GM10266 (cell line): ENCODE measurements around the gene ASMTL.
"Not testable (repeated sequence)": the region's sequence is repeated elsewhere in the genome, so short reads cannot be mapped to it uniquely, and the experiment has no call there.

Experiments used
- DNase-seq: peaks from one replicate; pipeline ENCODE4 v3.0.0; 2012; ENCODE audit errors: extremely low spot score
- CTCF ChIP-seq: IDR thresholded peaks from 2 replicates; pipeline ENCODE4 v1.5.1; 2012; ENCODE audit warnings: mild to moderate bottlenecking, low read depth; ENCODE audit not compliant: control insufficient read depth, insufficient read depth; ENCODE audit errors: missing control alignments

ASMTL gene

DNA sequence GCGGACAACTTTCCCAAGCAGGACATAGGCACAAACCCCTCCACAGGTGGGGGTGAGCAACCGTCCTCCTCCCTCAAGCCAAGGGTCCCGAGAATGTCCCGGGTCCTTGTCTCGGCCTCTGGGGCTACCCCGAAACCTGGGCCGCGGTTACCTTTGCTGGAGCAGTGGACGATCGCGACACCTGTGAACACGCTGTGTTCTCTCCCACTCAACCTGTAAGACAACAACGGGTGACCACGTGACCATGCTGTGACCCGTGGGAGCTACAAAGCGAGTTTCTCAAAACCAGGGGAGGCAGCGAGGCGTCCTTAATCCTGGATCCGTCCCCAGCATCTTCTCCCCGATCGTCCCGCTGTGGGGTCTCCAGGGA, 17.9 kb downstream of the ASMTL start:
- no peak for TF ChIP-seq CTCF
- DNase-seq, result no peak

DNA sequence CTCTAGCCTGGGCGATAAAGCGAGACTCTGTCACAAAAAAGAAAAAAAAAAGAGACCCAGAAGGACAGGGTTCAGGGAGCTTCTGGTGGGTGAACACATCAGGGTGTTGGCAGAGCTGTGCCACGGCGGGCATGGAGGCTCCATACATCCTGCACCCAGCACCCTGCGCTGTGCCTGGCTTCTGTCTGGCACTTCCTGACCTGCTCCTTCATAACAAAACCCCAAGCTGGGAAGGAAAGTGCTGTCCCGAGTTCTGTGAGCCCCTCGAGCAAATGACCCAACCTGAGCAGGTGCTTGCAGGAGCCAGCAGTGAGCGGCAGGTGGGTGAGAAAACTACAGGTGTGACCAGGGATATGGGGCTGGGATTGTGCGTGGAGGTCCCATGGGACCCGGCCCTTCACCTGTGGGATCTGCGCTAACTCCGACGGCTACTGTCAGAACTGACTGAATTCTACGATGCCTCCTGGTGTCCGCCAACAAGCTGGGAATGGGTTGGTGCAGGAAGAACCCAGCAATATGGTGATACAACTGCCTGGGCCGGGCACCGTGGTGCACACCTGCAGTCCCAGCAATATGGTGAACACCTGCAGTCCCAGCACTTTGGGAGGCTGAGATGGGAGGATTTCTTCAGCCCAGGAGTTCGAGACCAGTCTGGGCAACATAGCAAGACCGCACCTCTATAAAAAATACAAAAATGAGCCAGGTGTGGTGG, 18.9 kb downstream of the ASMTL start:
- TF ChIP-seq CTCF, result no peak
- no peak for DNase-seq

- DNase-seq, result no peak
- no peak for TF ChIP-seq CTCF
Measured at GRCh38 chrX:1430451-1430850, 22.3 kb downstream of the ASMTL start.

GRCh38 chrX:1427756-1428155, 25.0 kb downstream of the ASMTL start:
- no peak for TF ChIP-seq CTCF
- no peak for DNase-seq

DNA sequence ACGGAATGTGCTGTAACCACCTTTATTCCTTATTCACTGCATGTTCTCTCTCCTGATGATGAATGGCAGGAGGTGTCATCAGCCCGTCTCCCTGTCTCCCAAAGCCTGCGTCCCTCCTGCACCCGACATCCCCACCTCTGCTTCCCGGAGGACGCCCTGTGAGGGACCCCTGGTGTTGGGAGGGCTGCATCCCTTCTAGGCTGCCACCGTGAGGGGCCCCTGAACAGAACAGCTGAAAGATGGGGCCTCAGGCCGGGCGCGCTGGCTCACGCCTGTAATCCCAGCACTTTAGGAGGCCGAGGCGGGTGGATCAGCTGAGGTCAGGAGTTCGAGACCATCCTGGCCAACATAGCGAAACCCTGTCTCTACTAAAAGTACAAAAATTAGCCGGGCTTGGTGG, 26.4 kb downstream of the ASMTL start:
- not testable (repeated sequence) for DNase-seq

- no peak for TF ChIP-seq CTCF
- no peak for DNase-seq
Measured at GRCh38 chrX:1425381-1425780, 27.3 kb downstream of the ASMTL start.

DNA sequence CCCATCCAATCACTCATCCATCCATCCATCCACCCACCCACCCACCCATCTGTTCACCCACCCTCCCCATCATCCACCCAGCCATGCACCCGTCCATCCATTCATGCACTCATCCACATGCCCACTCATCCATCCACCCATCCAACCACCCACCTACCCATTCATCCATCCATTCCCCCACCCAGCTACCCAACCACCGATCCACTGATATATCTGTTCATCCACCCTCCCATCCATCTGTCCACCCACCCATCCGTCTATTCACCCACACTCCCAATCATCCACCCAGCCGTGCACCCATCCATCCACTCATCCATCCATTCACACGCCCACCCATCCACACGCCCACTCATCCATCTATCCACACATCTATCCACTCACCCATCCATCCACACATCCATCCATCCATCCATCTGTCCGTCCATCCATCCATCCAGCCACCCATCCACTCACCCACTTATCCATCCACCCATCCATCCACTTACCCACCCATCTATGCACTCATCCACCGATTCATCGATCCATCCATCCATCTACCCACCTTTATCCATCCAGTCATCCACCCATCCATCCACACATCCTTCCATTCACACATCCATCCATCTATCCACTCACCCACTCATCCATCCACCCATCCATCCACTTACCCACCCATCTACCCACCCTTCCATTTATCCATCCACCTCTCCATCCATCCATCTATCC, 28.4 kb downstream of the ASMTL start:
- no peak for DNase-seq
- no peak for TF ChIP-seq CTCF
